ENCODE results near the gene USP36. TPM values are rescaled to one million over a fixed set of nuclear protein-coding genes. Genes with fewer than 3 reads are reported as not detected.

USP36 gene
- total RNA-seq, 1 donor from 2014 or later, result 58.6 TPM

DNA sequence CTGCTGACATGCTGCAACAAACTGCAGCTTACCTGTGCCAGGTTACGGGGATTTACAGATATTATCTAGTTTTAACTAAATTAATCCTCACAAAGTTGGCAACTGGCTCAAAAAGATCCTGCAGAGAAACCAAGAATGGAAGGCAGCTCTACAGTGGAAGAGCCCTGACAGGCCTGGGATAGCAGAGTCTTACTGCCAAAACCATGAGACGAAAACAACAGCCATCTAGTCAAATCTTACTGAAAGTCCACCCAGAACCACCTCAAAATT, 8.1 kb downstream of the USP36 start:
- Histone ChIP-seq H3K4me1 (no peaks in the 10 kb centered on the region), H3K9me3 (no peaks in the 10 kb centered on the region), H3K27me3 (ENCODE audit: low read depth) (no peaks in the 10 kb centered on the region), H3K27ac (no peak overlapping the region), H3K4me3 (no peak overlapping the region), H3K36me3 (peaks cover 100% of the 10 kb centered on the region)
- ATAC-seq, result no peak
- TF ChIP-seq, protein P1, sequence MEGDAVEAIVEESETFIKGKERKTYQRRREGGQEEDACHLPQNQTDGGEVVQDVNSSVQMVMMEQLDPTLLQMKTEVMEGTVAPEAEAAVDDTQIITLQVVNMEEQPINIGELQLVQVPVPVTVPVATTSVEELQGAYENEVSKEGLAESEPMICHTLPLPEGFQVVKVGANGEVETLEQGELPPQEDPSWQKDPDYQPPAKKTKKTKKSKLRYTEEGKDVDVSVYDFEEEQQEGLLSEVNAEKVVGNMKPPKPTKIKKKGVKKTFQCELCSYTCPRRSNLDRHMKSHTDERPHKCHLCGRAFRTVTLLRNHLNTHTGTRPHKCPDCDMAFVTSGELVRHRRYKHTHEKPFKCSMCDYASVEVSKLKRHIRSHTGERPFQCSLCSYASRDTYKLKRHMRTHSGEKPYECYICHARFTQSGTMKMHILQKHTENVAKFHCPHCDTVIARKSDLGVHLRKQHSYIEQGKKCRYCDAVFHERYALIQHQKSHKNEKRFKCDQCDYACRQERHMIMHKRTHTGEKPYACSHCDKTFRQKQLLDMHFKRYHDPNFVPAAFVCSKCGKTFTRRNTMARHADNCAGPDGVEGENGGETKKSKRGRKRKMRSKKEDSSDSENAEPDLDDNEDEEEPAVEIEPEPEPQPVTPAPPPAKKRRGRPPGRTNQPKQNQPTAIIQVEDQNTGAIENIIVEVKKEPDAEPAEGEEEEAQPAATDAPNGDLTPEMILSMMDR (IDR thresholded peaks at IDR 0.05), result no peak
- intact Hi-C loops (cut with DNase I), result no loop called here
- DNase-seq, result no peak

DNA sequence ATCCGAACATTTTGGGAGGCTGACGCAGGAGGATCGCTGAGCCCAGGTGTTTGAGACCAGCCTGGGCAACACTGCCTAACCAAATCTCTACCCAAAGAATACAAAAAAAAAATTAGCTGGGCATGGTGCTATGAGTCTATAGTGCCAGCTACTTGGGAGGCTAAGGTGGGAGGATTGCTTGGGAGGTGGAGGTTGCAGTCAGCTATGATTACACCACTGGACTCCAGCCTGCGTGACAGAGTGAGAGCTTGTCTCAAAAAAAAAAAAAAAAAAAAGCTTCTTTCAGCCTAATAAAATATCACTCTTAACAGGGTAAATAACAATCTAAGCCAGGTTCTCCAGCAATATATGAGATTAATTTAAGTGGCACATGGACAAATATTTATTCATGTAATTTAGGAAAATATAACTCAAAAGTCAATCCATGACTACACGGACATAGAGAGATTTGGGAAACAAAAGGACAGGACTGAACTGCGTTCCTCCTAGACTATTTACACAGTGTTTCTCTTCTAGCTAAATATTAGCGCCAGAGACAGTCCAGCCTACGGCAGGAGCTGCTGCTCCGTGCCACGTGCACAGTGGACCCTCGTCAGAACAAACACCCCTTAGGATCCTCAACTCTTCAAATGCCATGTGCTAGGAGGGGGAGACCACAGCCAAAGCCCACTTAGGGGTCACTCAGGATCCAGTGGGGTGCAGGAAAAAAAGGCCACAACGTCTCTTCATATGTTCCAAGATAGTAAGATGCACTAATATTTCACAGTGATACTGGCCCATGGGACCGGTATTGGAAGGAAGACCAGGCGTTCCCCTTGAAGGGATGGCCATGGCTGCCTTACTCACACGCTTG, 8.7 kb downstream of the USP36 start:
- DNase-seq (peak; percentile 14), ATAC-seq (no peak)
- Histone ChIP-seq H3K27me3 (ENCODE audit: low read depth) (no peaks in the 10 kb centered on the region), H3K36me3 (peaks cover 100% of the 10 kb centered on the region), H3K27ac (no peak overlapping the region), H3K4me1 (peaks cover 3% of the 10 kb centered on the region), H3K9me3 (no peaks in the 10 kb centered on the region), H3K4me3 (no peak overlapping the region)
- TF ChIP-seq, protein P1 (IDR thresholded peaks at IDR 0.05), result no peak
- intact Hi-C loops (cut with DNase I), result no loop called here

GRCh38 chr17:78829477-78829876, 11.1 kb downstream of the USP36 start:
- peaks cover 100% of the 10 kb centered on the region for H3K36me3 ChIP-seq

DNA sequence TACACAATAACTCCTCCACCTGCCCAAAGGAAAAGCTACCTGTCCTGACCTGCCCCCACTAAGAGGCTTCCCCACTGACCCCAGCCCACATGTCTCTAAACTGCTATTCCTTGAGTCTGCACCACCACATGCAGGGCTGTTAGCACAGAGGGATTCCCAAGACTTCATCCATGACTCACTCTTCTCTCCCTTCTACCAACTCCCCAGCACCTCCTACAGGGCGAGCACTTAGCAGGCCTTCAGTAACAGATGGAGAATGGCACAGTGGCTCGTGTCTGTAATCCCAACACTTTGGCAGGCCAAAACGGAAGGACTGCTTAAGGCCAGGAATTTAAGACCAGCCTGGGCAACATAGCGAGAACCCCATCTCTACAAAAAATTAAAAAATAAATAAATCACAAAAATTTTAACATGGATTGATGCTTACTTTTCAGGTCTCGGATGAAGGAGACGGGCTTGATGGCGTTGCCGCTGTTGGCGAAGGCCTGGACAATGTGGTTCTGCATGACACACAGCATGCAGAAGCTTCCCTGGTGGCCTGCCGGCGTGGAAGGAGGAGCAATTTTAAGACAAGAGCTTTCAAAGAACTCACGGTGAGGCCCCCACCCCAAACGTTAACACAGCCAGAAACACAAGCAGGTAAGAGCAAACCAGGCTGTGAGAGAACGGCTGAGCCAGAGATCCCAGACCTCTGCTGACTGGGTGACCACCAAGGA, 12.0 kb downstream of the USP36 start:
- intact Hi-C loops (cut with DNase I), result no loop called here
- peaks cover 10% of the 10 kb centered on the region for H3K4me1 ChIP-seq
- no peak overlapping the region for H3K27ac ChIP-seq
- H3K9me3 ChIP-seq, result no peaks in the 10 kb centered on the region
- no peak for DNase-seq
- peaks cover 100% of the 10 kb centered on the region for H3K36me3 ChIP-seq
- ATAC-seq, result no peak
- TF ChIP-seq, protein P1 (IDR thresholded peaks at IDR 0.05), result no peak
- no peaks in the 10 kb centered on the region for H3K27me3 ChIP-seq (ENCODE audit: low read depth)
- H3K4me3 ChIP-seq, result no peak overlapping the region

More at GRCh38 chr17:78829477-78829876, 11.1 kb downstream of the USP36 start:
- no peak overlapping the region for H3K4me3 ChIP-seq
- H3K9me3 ChIP-seq, result no peaks in the 10 kb centered on the region
- intact Hi-C loops (cut with DNase I), result no loop called here
- DNase-seq (peak; percentile 2), ATAC-seq (no peak)
- H3K4me1 ChIP-seq, result peaks cover 10% of the 10 kb centered on the region
- H3K27me3 ChIP-seq (ENCODE audit: low read depth), result no peaks in the 10 kb centered on the region
- no peak overlapping the region for H3K27ac ChIP-seq
- TF ChIP-seq, protein P1 (IDR thresholded peaks at IDR 0.05), result no peak

GRCh38 chr17:78826836-78827509, 13.6 kb downstream of the USP36 start:
- Histone ChIP-seq H3K27ac (no peak overlapping the region), H3K9me3 (no peaks in the 10 kb centered on the region), H3K27me3 (ENCODE audit: low read depth) (no peaks in the 10 kb centered on the region), H3K4me3 (no peak overlapping the region), H3K4me1 (peaks cover 10% of the 10 kb centered on the region), H3K36me3 (peaks cover 100% of the 10 kb centered on the region)
- intact Hi-C loops (cut with DNase I), result no loop called here
- TF ChIP-seq, protein P1 (IDR thresholded peaks at IDR 0.05), result no peak
- peak; percentile 46 to 65 for ATAC-seq
- DNase-seq, result peak; percentile 78

Data from lower lobe of right lung (tissue), 2 donors.